Suprapubic skin (tissue), 4 donors: ENCODE results near the gene RTTN. TPM values are rescaled to one million over a fixed set of nuclear protein-coding genes. Genes with fewer than 3 reads are reported as not detected.

ENCODE experiments used
- DNase-seq, 2 donors: peaks; one replicate each; pipeline ENCODE4 v3.0.0-alpha.2; 2019; ENCODE audit warnings: low spot score in 2 of 2
- H3K27ac ChIP-seq: fragments of 200-600 bp; sonication (generic); one replicate; pipeline ENCODE4 v1.5.1; 2019
- H3K27me3 ChIP-seq: fragments of 200-600 bp; sonication (generic); one replicate; pipeline ENCODE4 v1.5.1; 2019
- H3K36me3 ChIP-seq: fragments of 200-600 bp; sonication (generic); one replicate; pipeline ENCODE4 v1.5.1; 2019
- H3K4me1 ChIP-seq: fragments of 200-600 bp; sonication (generic); one replicate; pipeline ENCODE4 v1.5.1; 2019
- H3K4me3 ChIP-seq: fragments of 200-600 bp; sonication (generic); one replicate; pipeline ENCODE4 v1.5.1; 2019; ENCODE audit warnings: mild to moderate bottlenecking
- H3K9me3 ChIP-seq: fragments of 200-600 bp; sonication (generic); one replicate; pipeline ENCODE4 v1.5.1; 2019
- EP300 ChIP-seq: sonication (generic); formaldehyde crosslinking; IDR thresholded peaks from one replicate; pipeline ENCODE4 v1.6.1; 2017; ENCODE audit warnings: antibody characterized with exemption
- POLR2A ChIP-seq, 2 donors: fragments of 450-650 bp; IDR thresholded peaks; one replicate each; pipeline ENCODE4 v1.6.1; 2017; ENCODE audit warnings: antibody characterized with exemption in 2 of 2, mild to moderate bottlenecking in 2 of 2, moderate library complexity in 2 of 2
- POLR2AphosphoS5 ChIP-seq, 3 donors: sonication (generic); formaldehyde crosslinking; IDR thresholded peaks; one replicate each; pipeline ENCODE4 v1.6.1; 2017; ENCODE audit warnings: antibody characterized with exemption in 3 of 3
- WGBS: methylation state at CpG from one replicate; pipeline ENCODE4 v1.1.5; 2018; 5-methylcytosine and 5-hydroxymethylcytosine counted together
- total RNA-seq, 4 donors: library from RNA; depleted of rRNA; stranded (reverse); fragments of >200 nt; gene quantifications; one replicate each; pipeline ENCODE4 v1.1.0, GENCODE V29; 2016
- TF ChIP-seq, protein P1 (sequence below), 2 donors: fragments of 200-600 bp in 1 of 2; fragments of 450-650 bp in 1 of 2; sonication (generic) in 1 of 2; IDR thresholded peaks; one replicate each; pipeline ENCODE4 v1.5.1; 2016 to 2019; ENCODE audit warnings: antibody characterized with exemption in 2 of 2, mild to moderate bottlenecking in 1 of 2, moderate library complexity in 1 of 2

The RTTN gene
- total RNA-seq, 4 donors from 2014 or later = 8.4 to 26.1 (median 12.5) TPM

DNA sequence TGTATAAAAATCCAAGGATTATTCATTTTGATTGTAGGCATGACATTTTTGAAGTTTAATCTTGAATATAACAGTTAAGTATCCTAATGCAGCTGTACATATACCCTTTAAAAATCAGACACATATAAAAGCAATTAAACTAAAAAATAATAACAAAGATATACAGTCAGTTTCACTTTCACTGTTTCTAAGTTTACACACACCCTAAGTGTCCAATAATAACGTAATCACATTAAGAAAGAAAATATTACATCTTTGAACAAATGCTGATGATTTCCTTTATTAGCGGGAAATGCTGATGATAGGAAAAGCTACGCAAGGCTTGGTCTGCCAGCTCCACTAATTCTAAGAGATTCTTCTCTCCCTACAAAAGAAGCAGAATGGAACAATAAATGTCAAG lies 38.8 kb downstream of the RTTN start:
- Histone ChIP-seq H3K9me3 (no peaks in the 10 kb centered on the region), H3K27me3 (no peaks in the 10 kb centered on the region), H3K4me3 (no peak overlapping the region), H3K4me1 (no peaks in the 10 kb centered on the region), H3K27ac (no peak overlapping the region), H3K36me3 (peaks cover 14% of the 10 kb centered on the region)
- DNase-seq = no peak
- 69% methylated on average over 3 of the region's 3 CpGs for WGBS
- TF ChIP-seq POLR2A (IDR thresholded peaks at IDR 0.05) = no peak
- TF ChIP-seq, protein P1, sequence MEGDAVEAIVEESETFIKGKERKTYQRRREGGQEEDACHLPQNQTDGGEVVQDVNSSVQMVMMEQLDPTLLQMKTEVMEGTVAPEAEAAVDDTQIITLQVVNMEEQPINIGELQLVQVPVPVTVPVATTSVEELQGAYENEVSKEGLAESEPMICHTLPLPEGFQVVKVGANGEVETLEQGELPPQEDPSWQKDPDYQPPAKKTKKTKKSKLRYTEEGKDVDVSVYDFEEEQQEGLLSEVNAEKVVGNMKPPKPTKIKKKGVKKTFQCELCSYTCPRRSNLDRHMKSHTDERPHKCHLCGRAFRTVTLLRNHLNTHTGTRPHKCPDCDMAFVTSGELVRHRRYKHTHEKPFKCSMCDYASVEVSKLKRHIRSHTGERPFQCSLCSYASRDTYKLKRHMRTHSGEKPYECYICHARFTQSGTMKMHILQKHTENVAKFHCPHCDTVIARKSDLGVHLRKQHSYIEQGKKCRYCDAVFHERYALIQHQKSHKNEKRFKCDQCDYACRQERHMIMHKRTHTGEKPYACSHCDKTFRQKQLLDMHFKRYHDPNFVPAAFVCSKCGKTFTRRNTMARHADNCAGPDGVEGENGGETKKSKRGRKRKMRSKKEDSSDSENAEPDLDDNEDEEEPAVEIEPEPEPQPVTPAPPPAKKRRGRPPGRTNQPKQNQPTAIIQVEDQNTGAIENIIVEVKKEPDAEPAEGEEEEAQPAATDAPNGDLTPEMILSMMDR (IDR thresholded peaks at IDR 0.05) = no peak
- no peak for TF ChIP-seq POLR2AphosphoS5 (IDR thresholded peaks at IDR 0.05)
- TF ChIP-seq EP300 = no peak

DNA sequence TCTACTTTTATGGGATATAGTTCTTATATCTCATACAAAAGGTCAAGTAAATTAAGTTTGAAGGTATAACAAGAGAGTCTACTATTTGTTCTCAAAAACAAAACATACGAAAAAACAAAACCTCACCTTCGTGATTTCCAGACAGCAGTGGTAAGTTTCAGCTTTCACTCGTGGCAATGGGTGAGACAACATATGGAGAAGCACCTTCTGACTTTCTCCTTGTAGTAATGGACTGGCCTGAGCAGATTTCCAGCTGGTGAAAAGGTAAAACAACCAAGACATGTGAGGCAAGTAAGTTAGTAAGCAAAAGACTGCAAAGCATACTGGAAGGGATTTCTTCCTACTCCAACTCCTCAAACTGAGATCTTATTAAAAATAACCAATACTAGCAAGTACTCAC lies 39.6 kb downstream of the RTTN start:
- 87% methylated on average over 3 of the region's 3 CpGs for WGBS
- H3K36me3 ChIP-seq = peaks cover 21% of the 10 kb centered on the region
- no peak overlapping the region for H3K27ac ChIP-seq
- H3K4me3 ChIP-seq = no peak overlapping the region
- no peaks in the 10 kb centered on the region for H3K27me3 ChIP-seq
- TF ChIP-seq, protein P1 (IDR thresholded peaks at IDR 0.05) = no peak
- TF ChIP-seq EP300 (no peak), POLR2AphosphoS5 (IDR thresholded peaks at IDR 0.05) (no peak), POLR2A (IDR thresholded peaks at IDR 0.05) (no peak)
- no peaks in the 10 kb centered on the region for H3K9me3 ChIP-seq
- DNase-seq = no peak
- H3K4me1 ChIP-seq = no peaks in the 10 kb centered on the region

DNA sequence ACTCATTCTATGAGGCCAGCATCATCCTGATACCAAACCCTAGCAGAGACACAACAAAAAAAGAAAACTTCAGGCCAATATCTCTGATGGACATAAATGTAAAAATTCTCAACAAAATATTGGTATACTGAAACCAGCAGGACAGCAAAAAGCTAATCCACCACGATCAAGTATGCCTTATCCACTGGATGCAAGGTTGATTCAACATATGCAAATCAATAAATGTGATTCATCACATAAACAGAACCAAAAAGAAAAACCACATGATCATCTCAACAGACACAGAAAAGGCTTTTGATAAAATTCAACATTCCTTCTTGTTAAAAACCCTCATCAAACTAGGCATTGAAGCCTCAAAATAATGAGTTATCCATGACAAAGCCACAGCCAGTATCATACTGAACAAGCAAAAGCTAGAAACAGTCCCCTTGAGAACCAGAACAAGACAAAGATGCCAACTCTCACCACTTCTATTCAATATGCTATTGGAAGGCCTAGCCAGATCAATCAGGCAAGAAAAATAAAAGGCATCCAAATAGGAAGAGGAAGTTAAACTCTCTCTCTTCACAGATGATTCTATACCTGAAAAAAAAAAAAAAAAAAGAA lies 45.3 kb downstream of the RTTN start:
- no peak overlapping the region for H3K27ac ChIP-seq
- WGBS = 73% methylated on average over 1 of the region's 1 CpG
- H3K4me3 ChIP-seq = no peak overlapping the region
- peaks cover 22% of the 10 kb centered on the region for H3K36me3 ChIP-seq
- H3K9me3 ChIP-seq = no peaks in the 10 kb centered on the region
- no peak for TF ChIP-seq POLR2A (IDR thresholded peaks at IDR 0.05)
- TF ChIP-seq, protein P1 (IDR thresholded peaks at IDR 0.05) = no peak
- TF ChIP-seq EP300 = no peak
- TF ChIP-seq POLR2AphosphoS5 (IDR thresholded peaks at IDR 0.05) = no peak
- H3K27me3 ChIP-seq = no peaks in the 10 kb centered on the region
- DNase-seq = no peak
- no peaks in the 10 kb centered on the region for H3K4me1 ChIP-seq

DNA sequence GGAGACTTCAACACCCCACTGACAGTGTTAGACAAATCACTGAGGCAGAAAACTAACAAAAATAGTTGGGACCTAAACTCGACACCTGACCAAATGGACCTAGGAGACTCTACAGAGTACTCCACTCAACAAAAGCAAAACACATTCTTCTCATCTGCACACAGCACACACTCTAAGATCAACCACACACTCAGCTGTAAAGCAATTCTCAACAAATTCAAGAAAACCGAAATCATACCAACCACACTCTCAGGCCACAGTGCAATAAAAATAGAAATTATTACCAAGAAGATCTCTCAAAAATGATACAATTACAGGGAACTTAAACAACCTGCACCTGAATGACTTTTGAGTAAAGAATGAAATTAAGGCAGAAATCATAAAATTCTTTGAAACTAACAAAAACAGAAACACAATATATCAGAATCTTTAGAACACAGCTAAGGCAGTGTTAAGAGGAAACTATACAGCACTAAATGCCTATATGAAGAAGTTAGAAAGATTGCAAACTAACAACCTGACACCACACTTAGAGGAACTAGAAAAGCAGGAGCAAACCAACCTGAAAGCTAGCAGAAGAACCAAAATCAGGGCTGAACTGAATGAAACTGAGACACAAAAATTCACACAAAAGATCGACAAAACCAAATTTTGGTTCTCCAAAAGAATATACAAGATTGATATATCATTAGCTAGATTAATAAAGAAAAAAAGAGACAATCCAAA lies 46.3 kb downstream of the RTTN start:
- H3K4me3 ChIP-seq = no peak overlapping the region
- TF ChIP-seq EP300 = no peak
- no peak for TF ChIP-seq POLR2A (IDR thresholded peaks at IDR 0.05)
- TF ChIP-seq, protein P1 (IDR thresholded peaks at IDR 0.05) = no peak
- TF ChIP-seq POLR2AphosphoS5 (IDR thresholded peaks at IDR 0.05) = no peak
- 95% methylated on average over 3 of the region's 3 CpGs for WGBS
- no peaks in the 10 kb centered on the region for H3K4me1 ChIP-seq
- no peaks in the 10 kb centered on the region for H3K9me3 ChIP-seq
- no peaks in the 10 kb centered on the region for H3K27me3 ChIP-seq
- H3K36me3 ChIP-seq = peaks cover 23% of the 10 kb centered on the region
- DNase-seq = no peak
- H3K27ac ChIP-seq = no peak overlapping the region

DNA sequence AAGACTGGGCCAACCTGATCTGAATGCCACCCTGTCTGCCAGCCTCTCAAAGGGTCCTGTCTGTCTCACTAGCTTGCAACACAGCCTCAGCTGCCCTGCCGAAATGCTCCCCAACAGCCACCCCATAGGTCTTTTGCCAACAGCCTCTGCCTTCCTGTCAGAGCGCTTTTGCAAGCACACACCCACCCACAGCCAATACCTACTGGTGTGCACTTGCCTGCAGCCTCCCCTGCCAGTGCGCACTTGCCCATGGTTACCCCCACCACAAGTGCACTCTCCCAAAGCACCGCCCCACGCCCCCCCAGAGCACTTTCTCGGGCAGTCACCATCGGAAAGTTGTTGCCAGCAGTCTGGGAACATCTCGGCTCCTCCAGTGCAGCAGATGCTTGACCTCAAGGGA lies 48.6 kb downstream of the RTTN start:
- no peak for DNase-seq
- H3K27me3 ChIP-seq = no peaks in the 10 kb centered on the region
- no peak overlapping the region for H3K27ac ChIP-seq
- H3K4me3 ChIP-seq = no peak overlapping the region
- TF ChIP-seq EP300 (no peak), POLR2A (IDR thresholded peaks at IDR 0.05) (no peak), POLR2AphosphoS5 (IDR thresholded peaks at IDR 0.05) (no peak)
- TF ChIP-seq, protein P1 (IDR thresholded peaks at IDR 0.05) = no peak
- H3K4me1 ChIP-seq = no peaks in the 10 kb centered on the region
- WGBS = 98% methylated on average over 6 of the region's 8 CpGs
- peaks cover 16% of the 10 kb centered on the region for H3K36me3 ChIP-seq
- no peaks in the 10 kb centered on the region for H3K9me3 ChIP-seq
